ENCODE data around the gene SH2D6.

GRCh38 chr2:85419009-85419675, 628 bp downstream of the SH2D6 start:
- no peak for TF ChIP-seq EP300 (conservative IDR thresholded peaks at IDR 0.05; ENCODE audit: poor library complexity, severe bottlenecking)
- TF ChIP-seq CTCF (IDR thresholded peaks at IDR 0.05; ENCODE audit: poor library complexity, severe bottlenecking): no peak
- no peak for TF ChIP-seq SMC3 (conservative IDR thresholded peaks at IDR 0.05; ENCODE audit: poor library complexity)
